Gastroesophageal sphincter (tissue), 4 donors: ENCODE measurements around the gene SSTR4. TPM values are rescaled to one million over a fixed set of nuclear protein-coding genes. Genes with fewer than 3 reads are reported as not detected.

Experiments
- ATAC-seq: fragments of 150-250 bp; one replicate; pipeline ENCODE4 v1.9.1; 2016; ENCODE audit warnings: mild to moderate bottlenecking, moderate library complexity
- H3K27ac ChIP-seq, 4 donors: fragments of 200-600 bp; sonication (generic) in 3 of 4; 1 replicate in 3 of 4; 2 replicates in 1 of 4; pipeline ENCODE4 v1.5.1; 2016 to 2019
- H3K27me3 ChIP-seq: fragments of 200-600 bp; sonication (generic); one replicate; pipeline ENCODE4 v1.5.1; 2019
- H3K36me3 ChIP-seq, 2 donors: fragments of 200-600 bp; sonication (generic); one replicate each; pipeline ENCODE4 v1.5.1; 2019; ENCODE audit warnings: control low read depth in 1 of 2
- H3K4me1 ChIP-seq, 3 donors: fragments of 200-600 bp; sonication (generic); 1 replicate in 2 of 3; 2 replicates in 1 of 3; pipeline ENCODE4 v1.5.1; 2016 to 2019; ENCODE audit warnings: control low read depth in 2 of 3
- H3K4me3 ChIP-seq, 2 donors: fragments of 200-600 bp; sonication (generic); one replicate each; pipeline ENCODE4 v1.5.1; 2019; ENCODE audit warnings: mild to moderate bottlenecking in 1 of 2, moderate library complexity in 1 of 2
- H3K9me3 ChIP-seq, 3 donors: fragments of 200-600 bp; sonication (generic); one replicate each; pipeline ENCODE4 v1.5.1; 2017 to 2019; ENCODE audit warnings: control low read depth in 2 of 3
- CTCF ChIP-seq, 4 experiments: fragments of 200-600 bp in 2 of 4; fragments of 450-650 bp in 2 of 4; sonication (generic) in 1 of 4; IDR thresholded peaks; one replicate each; pipeline ENCODE4 v1.5.1; 2017 to 2019; ENCODE audit warnings: antibody characterized with exemption in 4 of 4, mild to moderate bottlenecking in 2 of 4, moderate library complexity in 2 of 4
- EP300 ChIP-seq: sonication (generic); formaldehyde crosslinking; IDR thresholded peaks from one replicate; pipeline ENCODE4 v1.6.1; 2017; ENCODE audit warnings: antibody characterized with exemption, mild to moderate bottlenecking
- POLR2A ChIP-seq, 2 donors: fragments of 450-650 bp; IDR thresholded peaks; one replicate each; pipeline ENCODE4 v1.6.1; 2017; ENCODE audit warnings: antibody characterized with exemption in 2 of 2, mild to moderate bottlenecking in 2 of 2, moderate library complexity in 1 of 2
- POLR2AphosphoS5 ChIP-seq: sonication (generic); formaldehyde crosslinking; IDR thresholded peaks from one replicate; pipeline ENCODE4 v1.6.1; 2017; ENCODE audit warnings: antibody characterized with exemption
- WGBS, 2 donors: methylation state at CpG; one replicate each; pipeline ENCODE4 v1.1.5; 2018; ENCODE audit warnings: low coverage in 1 of 2; 5-methylcytosine and 5-hydroxymethylcytosine counted together
- total RNA-seq, 4 donors: library from RNA; depleted of rRNA; stranded (reverse); fragments of >200 nt; gene quantifications; one replicate each; pipeline ENCODE4 v1.1.0, GENCODE V29; 2016

Gene SSTR4
- total RNA-seq, 4 donors from 2014 or later = 0.58 TPM; not detected in 3

GRCh38 chr20:23084845-23085365 is 49.8 kb downstream of the SSTR4 start:
- no CpG with 5 or more reads among the region's 24 CpGs for WGBS, 2 donors
- Histone ChIP-seq H3K4me1 (peaks cover 0 to 31% (median 2%) of the 10 kb centered on the region in 3 donors), H3K27ac (peak overlapping the region in 3 of 4 donors; percentile 78 to 85 (median 83)), H3K27me3 (no peaks in the 10 kb centered on the region), H3K36me3 (no peaks in the 10 kb centered on the region), H3K9me3 (no peaks in the 10 kb centered on the region), H3K4me3 (peak overlapping the region; percentile 4 to 48)
- no peak for TF ChIP-seq EP300
- TF ChIP-seq POLR2A (IDR thresholded peaks at IDR 0.05) = peak in 1 of 2 donors; percentile 12
- peak; percentile 22 for ATAC-seq

- Histone ChIP-seq H3K4me1 (peaks cover 0 to 31% (median 2%) of the 10 kb centered on the region in 3 donors), H3K36me3 (no peaks in the 10 kb centered on the region)
- no peak for ATAC-seq
Observed at GRCh38 chr20:23085436-23086055, 50.4 kb downstream of the SSTR4 start.

GRCh38 chr20:23086056-23086566 is 51.0 kb downstream of the SSTR4 start, which contains the start of gene CD93:
TSS of gene CD93 (minus strand) at chr20:23086324. CDS start at chr20:23086192, 132 bp downstream.
- Histone ChIP-seq H3K27ac (peak within 1 kb of the TSS; percentile 8 to 85 (median 80)), H3K4me3 (peak within 1 kb of the TSS in 1 of 2 donors; percentile 48), H3K36me3 (no peaks in the 10 kb centered on the region), H3K4me1 (peaks cover 0 to 31% (median 2%) of the 10 kb centered on the region in 3 donors), H3K27me3 (no peaks in the 10 kb centered on the region), H3K9me3 (no peaks in the 10 kb centered on the region)
- ATAC-seq = peak; percentile 43
- 0 to 12% methylated on average over 4 to 10 of the region's 28 CpGs for WGBS, 2 donors
- TF ChIP-seq EP300 (no peak), CTCF (IDR thresholded peaks at IDR 0.05) (no peak), POLR2A (IDR thresholded peaks at IDR 0.05) (peak; percentile 29 to 54), POLR2AphosphoS5 (peak; percentile 50)

More at GRCh38 chr20:23085436-23086055, 50.4 kb downstream of the SSTR4 start:
- H3K27ac ChIP-seq = peak overlapping the region; percentile 7 to 85 (median 80)
- H3K4me3 ChIP-seq = peak overlapping the region in 1 of 2 donors; percentile 48
- no peaks in the 10 kb centered on the region for H3K27me3 ChIP-seq
- TF ChIP-seq CTCF (IDR thresholded peaks at IDR 0.05) = no peak
- WGBS, 2 donors = 80% methylated on average over 1 of the region's 23 CpGs; no CpG with 5 or more reads in 1 of the 2 donors
- no peaks in the 10 kb centered on the region for H3K9me3 ChIP-seq

- Histone ChIP-seq H3K27me3 (no peaks in the 10 kb centered on the region), H3K4me1 (peaks cover 0 to 34% (median 3%) of the 10 kb centered on the region in 3 donors), H3K9me3 (no peaks in the 10 kb centered on the region), H3K27ac (peak overlapping the region; percentile 8 to 85 (median 80)), H3K4me3 (no peak overlapping the region), H3K36me3 (no peaks in the 10 kb centered on the region)
- WGBS, 2 donors = 40 to 68% methylated on average over 1 to 3 of the region's 14 CpGs
- TF ChIP-seq POLR2A (IDR thresholded peaks at IDR 0.05) = no peak
- peak; percentile 32 for TF ChIP-seq POLR2AphosphoS5
- peak; percentile 52 for ATAC-seq
Observed at GRCh38 chr20:23086931-23087411, 51.9 kb downstream of the SSTR4 start.

- Histone ChIP-seq H3K4me1 (peaks cover 0 to 39% (median 8%) of the 10 kb centered on the region in 3 donors), H3K27ac (peak overlapping the region in 3 of 4 donors; percentile 78 to 85 (median 83)), H3K4me3 (no peak overlapping the region), H3K36me3 (no peaks in the 10 kb centered on the region), H3K27me3 (no peaks in the 10 kb centered on the region), H3K9me3 (no peaks in the 10 kb centered on the region)
- no peak for ATAC-seq
- no CpG with 5 or more reads among the region's 9 CpGs for WGBS, 2 donors
- TF ChIP-seq POLR2AphosphoS5 (no peak), POLR2A (IDR thresholded peaks at IDR 0.05) (no peak), EP300 (no peak), CTCF (IDR thresholded peaks at IDR 0.05) (no peak)
Observed at GRCh38 chr20:23087587-23088251, 52.6 kb downstream of the SSTR4 start.

Other genes starting within 250 kb of the SSTR4 start
- gene THBD, start 14.4 kb downstream of the SSTR4 start, total RNA-seq = 10 to 100 TPM; 12.0 to 77.4 (median 39.5) TPM
- 10 to 100 TPM; 20.4 to 75.4 (median 47.2) TPM for gene CD93, start 51.0 kb downstream of the SSTR4 start, total RNA-seq